Measurements from ENCODE around the gene OR4C3. TPM values are rescaled to one million over a fixed set of nuclear protein-coding genes. Genes with fewer than 3 reads are reported as not detected.
"Not testable (repeated sequence)": the region's sequence is repeated elsewhere in the genome, so short reads cannot be mapped to it uniquely, and the experiment has no call there.

Gene OR4C3
- not detected in 2 replicates for total RNA-seq

DNA sequence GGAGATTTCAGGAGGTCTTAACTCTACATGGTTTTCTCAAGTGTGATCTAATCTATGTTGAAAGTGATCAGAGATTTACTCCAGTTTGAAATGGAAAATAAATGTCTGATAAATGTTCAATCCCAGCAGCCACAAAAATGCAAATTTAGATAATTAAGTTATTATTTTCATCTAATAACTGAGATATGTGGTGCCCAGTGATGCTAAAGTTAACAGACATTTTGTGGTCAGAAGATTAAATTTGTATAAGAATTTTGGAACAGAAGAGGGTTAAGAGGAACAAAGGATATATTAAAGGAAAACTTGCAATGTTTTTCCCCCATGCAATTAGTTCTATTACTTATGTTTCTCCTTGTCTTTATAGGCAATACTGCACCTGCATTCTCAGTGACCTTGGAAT lies at the start of gene OR4C3:
Gene OR4C3 (plus strand): TSS at position 301 of the 400 bp plus-strand sequence. CDS start 102 bp downstream, outside the sequence.
- H3K4me3 ChIP-seq (ENCODE audit: low read depth, low read length); DNase-seq (ENCODE audit: low read depth); H3K36me3 ChIP-seq (ENCODE audit: control insufficient read depth, insufficient read depth, low read length); H3K27me3 ChIP-seq (ENCODE audit: control insufficient read depth, insufficient read depth, low read length): not testable (repeated sequence)

DNA sequence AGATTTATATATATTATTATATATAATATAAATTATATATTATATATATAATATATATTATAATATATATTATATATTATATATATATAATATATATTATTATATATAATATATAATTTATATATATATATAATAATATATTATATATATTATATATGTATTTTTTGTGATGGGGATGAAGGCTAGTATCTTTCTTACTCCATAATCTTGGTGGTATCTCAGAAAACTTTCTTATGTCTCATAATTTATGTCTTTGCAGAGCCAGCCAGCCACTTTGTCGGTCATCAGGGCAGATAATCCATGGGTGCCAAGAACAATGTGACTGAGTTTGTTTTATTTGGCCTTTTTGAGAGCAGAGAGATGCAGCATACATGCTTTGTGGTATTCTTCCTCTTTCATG lies 18.8 kb upstream of the OR4C3 start, which contains the start of gene OR4S1:
Gene OR4S1 (plus strand): TSS at position 301 of the 400 bp plus-strand sequence. CDS start 0 bp downstream, at position 301.
- H3K4me3 ChIP-seq (ENCODE audit: low read depth, low read length) = no peak within 1 kb of the TSS
- DNase-seq (ENCODE audit: low read depth) = no peak
- no peaks in the 10 kb centered on the region for H3K36me3 ChIP-seq (ENCODE audit: control insufficient read depth, insufficient read depth, low read length)
- TF ChIP-seq, protein P1, sequence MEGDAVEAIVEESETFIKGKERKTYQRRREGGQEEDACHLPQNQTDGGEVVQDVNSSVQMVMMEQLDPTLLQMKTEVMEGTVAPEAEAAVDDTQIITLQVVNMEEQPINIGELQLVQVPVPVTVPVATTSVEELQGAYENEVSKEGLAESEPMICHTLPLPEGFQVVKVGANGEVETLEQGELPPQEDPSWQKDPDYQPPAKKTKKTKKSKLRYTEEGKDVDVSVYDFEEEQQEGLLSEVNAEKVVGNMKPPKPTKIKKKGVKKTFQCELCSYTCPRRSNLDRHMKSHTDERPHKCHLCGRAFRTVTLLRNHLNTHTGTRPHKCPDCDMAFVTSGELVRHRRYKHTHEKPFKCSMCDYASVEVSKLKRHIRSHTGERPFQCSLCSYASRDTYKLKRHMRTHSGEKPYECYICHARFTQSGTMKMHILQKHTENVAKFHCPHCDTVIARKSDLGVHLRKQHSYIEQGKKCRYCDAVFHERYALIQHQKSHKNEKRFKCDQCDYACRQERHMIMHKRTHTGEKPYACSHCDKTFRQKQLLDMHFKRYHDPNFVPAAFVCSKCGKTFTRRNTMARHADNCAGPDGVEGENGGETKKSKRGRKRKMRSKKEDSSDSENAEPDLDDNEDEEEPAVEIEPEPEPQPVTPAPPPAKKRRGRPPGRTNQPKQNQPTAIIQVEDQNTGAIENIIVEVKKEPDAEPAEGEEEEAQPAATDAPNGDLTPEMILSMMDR (IDR thresholded peaks at IDR 0.05; ENCODE audit: insufficient read depth, low read length, poor library complexity, severe bottlenecking) = no peak
- H3K27me3 ChIP-seq (ENCODE audit: control insufficient read depth, insufficient read depth, low read length) = no peaks in the 10 kb centered on the region

DNA sequence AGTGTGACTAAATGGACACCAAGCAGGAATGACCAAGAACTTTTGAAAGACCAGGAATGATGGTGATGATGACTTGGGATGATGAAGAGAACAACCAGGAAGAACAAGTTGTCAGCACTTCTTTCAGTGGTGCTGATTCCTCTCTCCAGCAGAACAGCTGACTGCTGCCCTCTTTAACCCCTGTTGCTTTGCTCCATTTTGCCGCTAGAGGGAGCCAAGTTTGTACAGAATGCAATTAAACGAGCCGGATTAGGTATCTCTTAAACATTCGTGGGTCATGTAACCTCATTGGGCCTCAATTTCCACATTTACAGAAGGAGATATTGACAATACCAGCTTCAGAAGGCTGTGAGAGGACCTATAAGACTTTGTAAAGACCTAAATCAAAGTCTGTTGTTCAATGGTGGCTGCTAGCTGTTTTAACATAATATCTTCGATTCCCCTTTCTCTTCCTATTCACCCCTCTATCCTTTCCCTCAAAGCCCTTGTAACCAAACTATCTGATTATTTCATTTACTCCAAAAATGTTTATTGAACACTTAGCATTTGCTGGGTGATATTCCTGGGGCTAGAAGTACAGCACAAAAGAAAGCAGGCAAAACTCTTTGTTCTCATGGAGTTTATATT lies 16.8 kb upstream of the OR4C3 start:
- TF ChIP-seq, protein P1 (IDR thresholded peaks at IDR 0.05; ENCODE audit: insufficient read depth, low read length, poor library complexity, severe bottlenecking) = peak; percentile 86
- no peaks in the 10 kb centered on the region for H3K27me3 ChIP-seq (ENCODE audit: control insufficient read depth, insufficient read depth, low read length)
- H3K36me3 ChIP-seq (ENCODE audit: control insufficient read depth, insufficient read depth, low read length) = no peaks in the 10 kb centered on the region
- H3K4me3 ChIP-seq (ENCODE audit: low read depth, low read length) = no peak overlapping the region
- DNase-seq (ENCODE audit: low read depth) = no peak

DNA sequence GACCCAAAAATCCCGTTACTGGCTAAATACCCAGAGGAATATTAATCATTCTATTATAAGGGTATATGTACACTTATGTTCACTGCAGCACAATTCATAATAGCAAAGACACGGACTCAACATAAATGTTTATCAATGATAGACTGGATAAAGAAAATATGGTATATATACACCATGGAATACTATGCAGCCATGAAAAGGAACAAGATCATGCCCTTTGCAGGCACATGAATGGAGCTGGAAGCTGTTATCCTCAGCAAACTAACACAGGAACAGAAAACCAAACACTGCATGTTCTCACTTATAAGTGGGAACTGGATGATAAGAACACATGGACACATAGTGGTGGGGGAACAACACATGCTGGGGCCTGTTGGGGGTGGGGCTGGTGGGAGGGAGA lies 11.1 kb upstream of the OR4C3 start:
- H3K36me3 ChIP-seq (ENCODE audit: control insufficient read depth, insufficient read depth, low read length); DNase-seq (ENCODE audit: low read depth); H3K4me3 ChIP-seq (ENCODE audit: low read depth, low read length); H3K27me3 ChIP-seq (ENCODE audit: control insufficient read depth, insufficient read depth, low read length): not testable (repeated sequence)

DNA sequence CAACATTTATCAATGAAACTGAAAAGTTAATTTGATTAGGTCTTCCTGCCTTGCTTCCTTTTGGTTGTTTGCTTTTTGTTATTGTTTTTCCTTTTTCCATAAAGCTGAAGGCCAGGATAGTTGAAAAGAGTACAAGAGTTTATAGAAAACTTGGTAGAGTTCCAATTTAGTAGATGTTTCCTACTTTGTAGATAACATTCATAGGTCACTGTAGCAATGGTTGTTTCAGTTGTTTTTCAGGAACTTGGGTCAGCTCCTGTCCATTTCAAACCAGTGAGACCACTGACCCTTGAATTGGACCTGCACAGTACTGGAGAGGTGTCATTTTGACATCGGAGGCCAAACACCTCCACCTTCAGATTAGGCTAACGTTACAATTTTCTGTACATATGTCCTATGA lies 4.9 kb upstream of the OR4C3 start:
- H3K4me3 ChIP-seq (ENCODE audit: low read depth, low read length) = not testable (repeated sequence)

DNA sequence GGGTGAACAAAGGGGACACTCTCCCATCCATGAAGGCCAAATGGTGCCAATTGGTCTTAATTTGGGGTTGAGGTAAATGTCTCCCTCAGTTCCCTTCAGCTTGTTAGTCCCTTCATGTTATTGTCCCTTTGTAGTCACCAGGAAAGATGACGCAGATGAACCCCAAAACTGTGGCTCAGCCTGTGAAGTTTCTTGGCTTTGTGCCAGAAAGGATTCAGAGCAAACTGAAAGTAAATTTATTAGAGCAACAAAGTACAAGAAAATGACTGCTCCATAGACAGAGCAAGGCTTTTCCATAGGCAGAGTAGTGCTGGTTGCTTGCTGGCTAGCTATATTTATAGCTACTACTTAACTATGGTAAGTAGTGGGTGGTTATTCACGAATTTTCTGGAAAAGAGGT lies 16.7 kb downstream of the OR4C3 start:
- no peak for DNase-seq (ENCODE audit: low read depth)
- Histone ChIP-seq H3K4me3 (ENCODE audit: low read depth, low read length) (no peak overlapping the region), H3K36me3 (ENCODE audit: control insufficient read depth, insufficient read depth, low read length) (no peaks in the 10 kb centered on the region), H3K27me3 (ENCODE audit: control insufficient read depth, insufficient read depth, low read length) (no peaks in the 10 kb centered on the region)
- TF ChIP-seq, protein P1 (IDR thresholded peaks at IDR 0.05; ENCODE audit: insufficient read depth, low read length, poor library complexity, severe bottlenecking) = no peak

More for the DNA sequence above, 4.9 kb upstream of the OR4C3 start:
- H3K36me3 ChIP-seq (ENCODE audit: control insufficient read depth, insufficient read depth, low read length); DNase-seq (ENCODE audit: low read depth); H3K27me3 ChIP-seq (ENCODE audit: control insufficient read depth, insufficient read depth, low read length): not testable (repeated sequence)

DNA sequence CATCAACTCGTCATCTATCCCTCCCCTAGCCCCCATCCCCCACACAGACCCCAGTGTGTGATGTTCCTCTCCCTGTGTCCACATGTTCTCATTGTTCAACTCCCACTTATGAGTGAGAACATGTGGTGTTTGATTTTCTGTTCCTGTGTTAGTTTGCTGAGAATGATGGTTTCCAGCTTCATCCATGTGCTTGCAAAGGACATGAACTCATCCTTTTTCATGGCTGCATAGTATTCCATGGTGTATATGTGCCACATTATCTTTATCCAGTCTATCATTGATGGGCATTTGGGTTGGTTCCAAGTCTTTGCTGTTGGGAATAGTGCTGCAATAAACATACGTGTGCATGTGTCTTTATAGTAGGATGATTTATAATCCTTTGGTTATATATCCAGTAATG lies 17.8 kb downstream of the OR4C3 start:
- not testable (repeated sequence) for H3K27me3 ChIP-seq (ENCODE audit: control insufficient read depth, insufficient read depth, low read length); H3K4me3 ChIP-seq (ENCODE audit: low read depth, low read length); DNase-seq (ENCODE audit: low read depth); H3K36me3 ChIP-seq (ENCODE audit: control insufficient read depth, insufficient read depth, low read length)

DNA sequence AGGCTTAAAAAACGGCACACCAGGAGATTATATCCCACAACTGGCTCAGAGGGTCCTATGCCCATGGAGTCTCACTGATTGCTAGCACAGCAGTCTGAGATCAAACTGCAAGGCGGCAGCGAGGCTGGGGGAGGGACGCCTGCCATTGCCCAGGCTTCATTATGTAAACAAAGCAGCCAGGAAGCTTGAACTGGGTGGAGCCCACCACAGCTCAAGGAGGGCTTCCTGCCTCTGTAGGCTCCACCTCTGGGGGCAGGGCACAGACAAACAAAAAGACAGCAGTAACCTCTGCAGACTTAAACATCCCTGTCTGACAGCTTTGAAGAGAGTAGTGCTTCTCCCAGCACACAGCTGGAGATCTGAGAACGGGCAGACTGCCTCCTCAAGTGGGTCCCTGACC lies 21.6 kb downstream of the OR4C3 start:
- DNase-seq (ENCODE audit: low read depth); H3K36me3 ChIP-seq (ENCODE audit: control insufficient read depth, insufficient read depth, low read length); H3K4me3 ChIP-seq (ENCODE audit: low read depth, low read length); H3K27me3 ChIP-seq (ENCODE audit: control insufficient read depth, insufficient read depth, low read length): not testable (repeated sequence)
